ENCODE data around the gene SLC34A3. TPM values are rescaled to one million over a fixed set of nuclear protein-coding genes. Genes with fewer than 3 reads are reported as not detected.

Gene SLC34A3
- total RNA-seq, 1 donor from 2014 or later, result not detected

GRCh38 chr9:137217276-137218211 lies 13.2 kb upstream of the SLC34A3 start:
- no peak for DNase-seq

GRCh38 chr9:137218212-137218753 lies 12.4 kb upstream of the SLC34A3 start:
- no peak for DNase-seq

GRCh38 chr9:137218754-137219271 lies 11.9 kb upstream of the SLC34A3 start:
- no peak for DNase-seq

- no peak for DNase-seq
Measured at GRCh38 chr9:137219757-137220316, 10.9 kb upstream of the SLC34A3 start.

- DNase-seq, result no peak
Measured at GRCh38 chr9:137220317-137221094, 10.2 kb upstream of the SLC34A3 start.

GRCh38 chr9:137221095-137221505 lies 9.6 kb upstream of the SLC34A3 start:
- no peak for DNase-seq

- no peak for DNase-seq
Measured at GRCh38 chr9:137221506-137222111, 9.1 kb upstream of the SLC34A3 start.

- DNase-seq, result no peak
Measured at GRCh38 chr9:137222190-137223077, 8.3 kb upstream of the SLC34A3 start, which contains the start of gene RNF208. RNF208 (minus strand) TSS chr9:137222240; CDS start chr9:137221212, 1,028 bp downstream.

GRCh38 chr9:137223078-137223970 lies 7.4 kb upstream of the SLC34A3 start:
- peak; percentile 99 for DNase-seq

- DNase-seq, result no peak
Measured at GRCh38 chr9:137224830-137225694, 5.6 kb upstream of the SLC34A3 start, which contains the start of gene CYSRT1. CYSRT1 (plus strand) TSS chr9:137225174; CDS start chr9:137225622, 448 bp downstream.

- DNase-seq, result no peak
Measured at GRCh38 chr9:137225699-137226331, 4.9 kb upstream of the SLC34A3 start.

- DNase-seq, result no peak
Measured at GRCh38 chr9:137226338-137227053, 4.2 kb upstream of the SLC34A3 start.

- DNase-seq, result peak; percentile 84
Measured at GRCh38 chr9:137227054-137227852, 3.4 kb upstream of the SLC34A3 start, which contains the start of gene RNF224. RNF224 (plus strand) TSS chr9:137227502; CDS start chr9:137228336, 834 bp downstream.

GRCh38 chr9:137227853-137228505 lies 2.7 kb upstream of the SLC34A3 start:
- DNase-seq, result no peak

- no peak for DNase-seq
Measured at GRCh38 chr9:137228506-137228967, 2.2 kb upstream of the SLC34A3 start.

All from tongue (tissue), 2 donors.